CD4-positive, CD25-positive, alpha-beta regulatory T cell (primary cell): ENCODE measurements around the gene FBXO21. TPM values are rescaled to one million over a fixed set of nuclear protein-coding genes. Genes with fewer than 3 reads are reported as not detected.

Experiments used
- ATAC-seq, 2 donors: fragments of 150-1000 bp; cut with Tn5 transposase; one replicate each; pipeline ENCODE4 v1.10.0; 2021; ENCODE audit warnings: low read depth in 2 of 2, moderate number of reproducible peaks in 2 of 2, moderate library complexity in 1 of 2
- DNase-seq, 3 donors: peaks; one replicate each; pipeline versions ENCODE4 v3.0.0 to v3.0.0-alpha.2; 2012 to 2022; ENCODE audit warnings: mixed read lengths in 1 of 3
- H3K27ac ChIP-seq: one replicate; pipeline ENCODE4 v1.7.0; 2013; ENCODE audit warnings: mild to moderate bottlenecking, low read length; ENCODE audit not compliant: insufficient read depth, poor library complexity, severe bottlenecking
- H3K27me3 ChIP-seq: one replicate; pipeline ENCODE4 v1.7.0; 2013; ENCODE audit warnings: low read length; ENCODE audit not compliant: control insufficient read depth, insufficient read depth
- H3K36me3 ChIP-seq: one replicate; pipeline ENCODE4 v1.7.0; 2013; ENCODE audit warnings: mild to moderate bottlenecking, low read length, moderate library complexity; ENCODE audit not compliant: control insufficient read depth, insufficient read depth
- H3K4me1 ChIP-seq: 2 replicates; pipeline ENCODE4 v1.7.0; 2013; ENCODE audit warnings: mild to moderate bottlenecking, low read length; ENCODE audit not compliant: insufficient read depth, control insufficient read depth, poor library complexity, severe bottlenecking
- H3K4me3 ChIP-seq: one replicate; pipeline ENCODE4 v1.7.0; 2013; ENCODE audit warnings: low read depth, mild to moderate bottlenecking, low read length, moderate library complexity
- H3K9me3 ChIP-seq, 2 experiments: 1 replicate in 1 of 2; 2 replicates in 1 of 2; pipeline ENCODE4 v1.7.0; 2013; ENCODE audit warnings: low read length in 2 of 2, mild to moderate bottlenecking in 1 of 2, moderate library complexity in 1 of 2; ENCODE audit not compliant: control insufficient read depth in 2 of 2
- H3K27ac Mint-ChIP-seq, 3 donors: one replicate each; pipeline ENCODE4 v1.8.0; 2020 to 2022; ENCODE audit warnings: mild to moderate bottlenecking in 3 of 3, mixed read lengths in 3 of 3, moderate library complexity in 2 of 3
- H3K27me3 Mint-ChIP-seq: one replicate; pipeline ENCODE4 v1.8.0; 2022; ENCODE audit warnings: mild to moderate bottlenecking, mixed read lengths
- H3K36me3 Mint-ChIP-seq: one replicate; pipeline ENCODE4 v1.8.0; 2020; ENCODE audit warnings: mixed read lengths
- H3K4me1 Mint-ChIP-seq, 4 donors: one replicate each; pipeline ENCODE4 v1.8.0; 2020 to 2022; ENCODE audit warnings: mixed read lengths in 4 of 4, mild to moderate bottlenecking in 1 of 4
- H3K4me3 Mint-ChIP-seq, 4 donors: one replicate each; pipeline ENCODE4 v1.8.0; 2020 to 2022; ENCODE audit warnings: mild to moderate bottlenecking in 4 of 4, mixed read lengths in 4 of 4, moderate library complexity in 3 of 4
- H3K9me3 Mint-ChIP-seq, 7 donors: one replicate each; pipeline ENCODE4 v1.8.0; 2020 to 2022; ENCODE audit warnings: mixed read lengths in 7 of 7, mild to moderate bottlenecking in 3 of 7, moderate library complexity in 2 of 7
- polyA plus RNA-seq, 4 donors: library from polyadenylated mRNA; unstranded; fragments of 300-500 nt; fragmentation: Illumina TruSeq; gene quantifications; one replicate each; pipeline ENCODE4 v1.2.3, GENCODE V29; 2021
- total RNA-seq: library from RNA; stranded (reverse); gene quantifications from one replicate; pipeline ENCODE4 v1.2.3, GENCODE V29; 2022

FBXO21 gene
- total and polyA plus RNA-seq, 5 donors from 2014 or later = 49.4 to 61.0 (median 52.2) TPM

DNA sequence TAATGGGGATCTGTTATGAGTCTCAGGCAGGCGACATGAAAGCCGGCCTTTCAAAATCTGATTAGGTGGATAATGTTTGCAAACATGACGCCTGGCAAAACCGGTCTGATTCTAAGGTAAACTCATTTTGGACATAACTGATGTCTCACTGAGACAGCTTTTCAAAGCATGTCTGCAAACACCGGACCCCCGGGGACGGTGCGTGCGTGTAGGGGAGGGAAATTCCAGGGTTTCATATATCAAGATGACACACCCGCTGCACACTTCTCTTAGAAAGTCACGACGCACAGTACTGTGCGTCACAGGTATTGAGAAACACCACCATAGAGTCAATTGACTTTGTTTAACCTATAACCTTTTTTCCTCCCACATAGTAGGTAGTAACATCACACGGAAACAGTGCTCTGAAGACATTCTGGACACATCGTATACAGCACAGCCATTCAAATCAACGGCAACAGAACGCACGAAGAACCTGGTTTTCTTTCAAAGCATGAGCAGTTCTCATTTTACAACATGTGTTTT lies 47.2 kb downstream of the FBXO21 start:
- ATAC-seq (no peak), DNase-seq (no peak)
- H3K4me1 Mint-ChIP-seq = peaks cover 0 to 4% (median 0%) of the 10 kb centered on the region in 4 donors
- Histone ChIP-seq H3K36me3 (peaks cover 45% of the 10 kb centered on the region), H3K27ac (no peak overlapping the region), H3K4me3 (no peak overlapping the region), H3K9me3 (no peaks in the 10 kb centered on the region), H3K4me1 (no peaks in the 10 kb centered on the region), H3K27me3 (no peaks in the 10 kb centered on the region)
- no peaks in the 10 kb centered on the region for H3K27me3 Mint-ChIP-seq
- H3K27ac Mint-ChIP-seq = peak overlapping the region in 1 of 3 donors; percentile 16
- H3K4me3 Mint-ChIP-seq = no peak overlapping the region
- peaks cover 22% of the 10 kb centered on the region for H3K36me3 Mint-ChIP-seq
- H3K9me3 Mint-ChIP-seq = no peaks in the 10 kb centered on the region

DNA sequence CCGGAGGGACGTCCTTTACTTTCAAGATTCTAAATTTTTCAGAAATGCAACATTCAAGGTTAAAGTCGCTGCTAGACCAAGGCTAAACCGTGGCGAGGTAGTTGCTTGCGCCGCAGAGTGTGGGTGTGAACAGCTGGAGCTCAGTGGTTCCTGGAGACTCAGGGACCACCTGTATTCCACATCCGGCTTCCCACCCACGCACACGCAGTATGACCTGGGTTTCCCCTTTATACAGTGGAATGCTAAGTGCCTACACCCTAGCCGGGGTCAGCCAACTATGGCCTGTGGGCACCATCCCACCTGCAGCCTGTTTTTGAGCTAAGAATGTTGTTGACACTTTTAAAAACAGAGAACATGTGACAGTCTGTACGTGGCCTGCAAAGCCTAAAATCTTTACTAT lies 48.2 kb downstream of the FBXO21 start:
- no peaks in the 10 kb centered on the region for H3K9me3 ChIP-seq
- Mint-ChIP-seq H3K9me3 (no peaks in the 10 kb centered on the region), H3K4me3 (no peak overlapping the region), H3K27ac (no peak overlapping the region), H3K36me3 (peaks cover 22% of the 10 kb centered on the region), H3K27me3 (no peaks in the 10 kb centered on the region), H3K4me1 (peaks cover 0 to 4% (median 0%) of the 10 kb centered on the region in 4 donors)
- H3K27me3 ChIP-seq = no peaks in the 10 kb centered on the region
- H3K27ac ChIP-seq = no peak overlapping the region
- ATAC-seq (peak in 1 of 2 donors; percentile 34), DNase-seq (no peak)
- no peaks in the 10 kb centered on the region for H3K4me1 ChIP-seq
- H3K4me3 ChIP-seq = no peak overlapping the region
- peaks cover 38% of the 10 kb centered on the region for H3K36me3 ChIP-seq

DNA sequence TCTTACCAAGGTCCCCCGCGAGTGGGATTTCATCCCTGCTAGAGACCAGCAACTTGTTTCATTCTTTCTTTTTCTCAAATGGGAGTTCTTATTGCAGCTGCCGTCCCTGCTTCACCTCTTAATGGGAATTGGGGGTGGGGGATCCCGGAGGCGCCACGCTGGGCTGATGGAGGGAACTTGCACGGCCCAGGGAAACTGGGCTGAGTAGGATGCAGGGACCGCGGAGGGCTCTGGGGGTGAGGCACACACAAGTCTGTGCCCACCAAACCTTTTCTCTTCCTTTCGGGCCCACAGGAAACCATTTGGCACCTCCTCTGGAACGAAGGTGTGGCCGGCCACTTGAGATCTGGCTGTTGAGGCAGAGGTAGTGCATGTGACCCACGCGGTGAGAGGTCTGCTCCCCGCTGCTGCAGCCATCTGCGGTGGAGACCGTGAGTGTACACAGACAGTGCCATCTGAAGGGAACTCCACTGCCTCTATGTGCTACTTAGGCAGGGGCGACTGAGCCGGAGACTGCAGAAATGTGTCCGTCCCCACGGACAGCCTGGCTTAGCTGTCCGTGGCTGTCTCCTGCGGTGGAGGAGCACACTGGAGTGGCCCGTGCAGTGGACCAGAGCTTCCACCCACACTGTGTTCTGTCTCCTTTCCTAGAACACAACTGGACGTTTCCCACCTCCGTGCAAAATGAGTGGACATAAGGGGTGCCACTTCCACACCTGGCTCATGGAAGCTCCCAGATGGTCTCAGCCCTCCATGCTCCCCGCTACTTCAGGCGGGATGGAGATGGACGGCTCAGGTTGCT lies 49.0 kb downstream of the FBXO21 start:
- Histone ChIP-seq H3K27me3 (no peaks in the 10 kb centered on the region), H3K27ac (no peak overlapping the region), H3K4me3 (no peak overlapping the region), H3K4me1 (no peaks in the 10 kb centered on the region), H3K36me3 (peaks cover 34% of the 10 kb centered on the region), H3K9me3 (no peaks in the 10 kb centered on the region)
- H3K4me1 Mint-ChIP-seq = peaks cover 0 to 4% (median 0%) of the 10 kb centered on the region in 4 donors
- H3K4me3 Mint-ChIP-seq = no peak overlapping the region
- ATAC-seq (no peak), DNase-seq (no peak)
- peaks cover 21% of the 10 kb centered on the region for H3K36me3 Mint-ChIP-seq
- H3K27ac Mint-ChIP-seq = no peak overlapping the region
- no peaks in the 10 kb centered on the region for H3K9me3 Mint-ChIP-seq
- H3K27me3 Mint-ChIP-seq = no peaks in the 10 kb centered on the region

DNA sequence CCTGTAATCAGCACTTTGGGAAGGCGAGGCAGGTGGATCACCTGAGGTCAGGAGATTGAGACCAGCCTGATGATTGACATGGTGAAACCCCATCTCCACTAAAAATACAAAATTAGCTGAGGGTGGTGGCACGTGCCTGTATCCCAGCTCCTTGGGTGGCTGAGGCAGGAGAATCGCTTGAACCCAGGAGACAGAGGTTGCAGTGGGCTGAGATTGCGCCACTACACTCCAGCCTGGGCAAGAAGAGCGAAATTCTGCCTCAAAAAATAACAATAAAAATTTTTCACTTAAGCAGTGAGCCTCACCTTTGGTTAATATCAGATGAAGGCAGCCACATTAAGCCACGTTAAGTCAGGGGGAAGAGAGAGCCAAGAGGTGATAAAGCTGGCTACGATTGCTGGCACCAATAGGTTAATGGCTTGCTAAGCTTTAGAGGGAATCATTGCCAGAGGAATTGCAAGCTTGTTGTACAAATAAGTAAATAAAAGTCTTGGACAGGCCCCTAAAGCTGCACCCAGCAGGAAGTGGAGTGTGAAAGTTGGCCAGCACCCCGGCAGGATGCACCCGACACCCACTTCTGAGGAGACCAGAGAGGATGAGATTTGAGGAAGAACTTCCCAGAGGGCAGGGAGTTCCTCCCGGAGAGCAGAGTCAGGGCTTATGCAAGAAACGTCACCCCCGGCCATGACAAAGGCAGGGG lies 49.7 kb downstream of the FBXO21 start:
- H3K36me3 Mint-ChIP-seq = peaks cover 18% of the 10 kb centered on the region
- H3K4me3 Mint-ChIP-seq = no peak overlapping the region
- H3K36me3 ChIP-seq = peaks cover 27% of the 10 kb centered on the region
- H3K27ac ChIP-seq = no peak overlapping the region
- no peaks in the 10 kb centered on the region for H3K27me3 Mint-ChIP-seq
- H3K9me3 ChIP-seq = no peaks in the 10 kb centered on the region
- no peak for ATAC-seq
- DNase-seq = no peak
- H3K27ac Mint-ChIP-seq = peak overlapping the region in 1 of 3 donors; percentile 41
- H3K4me1 Mint-ChIP-seq = peaks cover 0 to 2% (median 0%) of the 10 kb centered on the region in 4 donors
- no peaks in the 10 kb centered on the region for H3K27me3 ChIP-seq
- no peaks in the 10 kb centered on the region for H3K9me3 Mint-ChIP-seq
- no peaks in the 10 kb centered on the region for H3K4me1 ChIP-seq
- H3K4me3 ChIP-seq = no peak overlapping the region

DNA sequence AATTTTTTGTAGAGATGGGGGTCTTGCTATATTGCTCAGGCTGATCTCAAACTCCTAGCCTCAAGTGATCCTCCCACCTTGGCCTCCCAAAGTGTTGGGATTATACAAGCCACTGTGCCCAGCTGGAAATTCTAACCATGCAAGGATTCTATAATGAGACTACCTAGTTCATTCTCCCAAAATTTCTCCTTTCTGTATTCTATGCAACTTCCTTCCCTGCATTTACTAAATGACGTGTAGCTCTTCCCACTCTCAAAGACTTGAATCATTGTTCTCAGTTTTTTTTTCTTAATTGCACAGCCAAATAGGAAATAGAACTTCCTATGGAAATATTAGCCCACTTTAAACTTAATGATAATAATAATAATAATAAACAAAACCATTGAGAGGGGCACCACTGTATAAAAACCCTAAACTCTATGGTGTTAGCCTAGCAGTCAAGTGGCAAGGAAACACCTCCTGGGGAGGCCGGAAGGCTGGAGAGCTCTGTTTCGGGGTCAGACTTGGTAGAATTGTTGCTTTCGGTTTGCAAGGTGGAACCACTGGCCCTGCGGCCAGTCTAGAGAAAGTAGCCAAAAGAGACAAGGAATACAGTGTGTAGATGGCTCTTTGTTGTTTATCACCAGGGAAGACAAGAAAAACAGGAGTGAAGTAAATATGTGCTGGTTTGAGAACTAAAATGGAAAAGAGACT lies 51.1 kb downstream of the FBXO21 start:
- Mint-ChIP-seq H3K4me1 (peaks cover 0 to 3% (median 1%) of the 10 kb centered on the region in 4 donors), H3K4me3 (no peak overlapping the region), H3K27me3 (no peaks in the 10 kb centered on the region), H3K36me3 (peaks cover 14% of the 10 kb centered on the region), H3K27ac (no peak overlapping the region), H3K9me3 (no peaks in the 10 kb centered on the region)
- no peak for DNase-seq
- Histone ChIP-seq H3K4me1 (peaks cover 4% of the 10 kb centered on the region), H3K9me3 (no peaks in the 10 kb centered on the region), H3K4me3 (no peak overlapping the region), H3K27ac (no peak overlapping the region), H3K27me3 (no peaks in the 10 kb centered on the region), H3K36me3 (peaks cover 13% of the 10 kb centered on the region)
- ATAC-seq = no peak

DNA sequence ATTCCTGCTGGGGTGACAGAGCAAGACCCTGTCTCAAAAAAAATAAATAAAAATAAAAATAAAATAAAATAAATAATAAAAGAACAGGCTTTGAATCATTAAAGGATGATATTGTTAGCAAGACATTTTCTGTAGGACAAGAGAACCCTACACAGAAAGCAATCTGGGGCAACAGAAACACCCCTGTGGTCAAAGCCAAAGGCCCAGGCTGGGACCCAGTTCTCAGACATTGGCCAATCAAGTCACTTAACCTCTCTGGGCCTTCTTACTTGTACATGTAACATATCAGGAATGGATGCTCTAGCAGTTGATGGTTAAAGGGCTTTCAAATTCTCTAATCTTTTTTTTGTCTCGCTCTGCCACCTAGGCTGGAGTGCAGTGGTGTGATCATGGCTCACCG lies 55.5 kb downstream of the FBXO21 start:
- peaks cover 0 to 10% (median 8%) of the 10 kb centered on the region in 4 donors for H3K4me1 Mint-ChIP-seq
- no peaks in the 10 kb centered on the region for H3K36me3 Mint-ChIP-seq
- no peak overlapping the region for H3K4me3 Mint-ChIP-seq
- H3K9me3 Mint-ChIP-seq = no peaks in the 10 kb centered on the region
- Histone ChIP-seq H3K4me1 (peaks cover 12% of the 10 kb centered on the region), H3K27me3 (no peaks in the 10 kb centered on the region), H3K4me3 (no peak overlapping the region), H3K36me3 (no peaks in the 10 kb centered on the region), H3K27ac (no peak overlapping the region), H3K9me3 (no peaks in the 10 kb centered on the region)
- H3K27me3 Mint-ChIP-seq = no peaks in the 10 kb centered on the region
- ATAC-seq (no peak), DNase-seq (no peak)
- no peak overlapping the region for H3K27ac Mint-ChIP-seq

DNA sequence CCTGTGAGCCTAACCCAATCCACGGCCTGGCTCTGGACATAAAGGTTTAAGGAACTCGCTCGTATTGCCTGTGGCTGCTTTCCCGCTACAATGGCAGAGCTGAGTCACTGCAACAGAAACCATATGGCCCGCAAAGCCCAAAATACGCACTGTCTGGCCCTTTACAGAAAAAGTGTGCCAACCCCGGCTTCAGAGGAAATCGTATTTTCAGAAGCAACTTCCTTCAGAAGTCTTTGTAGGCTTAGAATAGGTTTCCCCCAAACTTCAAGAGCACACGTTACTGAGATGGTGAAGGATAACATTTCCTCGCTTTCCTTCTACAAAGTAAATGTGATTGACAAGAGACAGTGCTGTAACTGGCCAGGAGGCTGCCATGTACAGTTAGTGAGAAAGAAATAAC lies 56.2 kb downstream of the FBXO21 start:
- DNase-seq (peak in 2 of 3 donors; percentile 18 to 74), ATAC-seq (peak; percentile 59 to 70)
- Histone ChIP-seq H3K9me3 (no peaks in the 10 kb centered on the region), H3K27me3 (no peaks in the 10 kb centered on the region), H3K27ac (no peak overlapping the region), H3K36me3 (no peaks in the 10 kb centered on the region), H3K4me3 (peak overlapping the region; percentile 21), H3K4me1 (peaks cover 12% of the 10 kb centered on the region)
- Mint-ChIP-seq H3K4me1 (peaks cover 0 to 10% (median 8%) of the 10 kb centered on the region in 4 donors), H3K9me3 (no peaks in the 10 kb centered on the region), H3K4me3 (peak overlapping the region in 2 of 4 donors; percentile 1 to 9), H3K27ac (peak overlapping the region in 2 of 3 donors; percentile 34 to 79), H3K36me3 (no peaks in the 10 kb centered on the region), H3K27me3 (no peaks in the 10 kb centered on the region)
